ENCODE measurements around the gene PPARA. TPM values are rescaled to one million over a fixed set of nuclear protein-coding genes. Genes with fewer than 3 reads are reported as not detected.

Gene PPARA
- total RNA-seq, 1 donor from 2014 or later: 14.8 TPM

GRCh38 chr22:46269564-46269963, 119.2 kb downstream of the PPARA start:
- intact Hi-C loops (cut with micrococcal nuclease): no loop called here

- intact Hi-C loops (cut with micrococcal nuclease): no loop called here
Measured at GRCh38 chr22:46272196-46272595, 121.9 kb downstream of the PPARA start.

GRCh38 chr22:46272762-46273431, 122.6 kb downstream of the PPARA start:
- intact Hi-C loops (cut with micrococcal nuclease): no loop called here

- intact Hi-C loops (cut with micrococcal nuclease): no loop called here
Measured at GRCh38 chr22:46273432-46274148, 123.3 kb downstream of the PPARA start.

- intact Hi-C loops (cut with micrococcal nuclease): no loop called here
Measured at GRCh38 chr22:46274381-46274780, 124.1 kb downstream of the PPARA start.

- intact Hi-C loops (cut with micrococcal nuclease): no loop called here
Measured at GRCh38 chr22:46275455-46276122, 125.3 kb downstream of the PPARA start.

- intact Hi-C loops (cut with micrococcal nuclease): no loop called here
Measured at GRCh38 chr22:46276563-46276962, 126.2 kb downstream of the PPARA start.

GRCh38 chr22:46278656-46279645, 128.6 kb downstream of the PPARA start:
- intact Hi-C loops (cut with micrococcal nuclease): no loop called here

- intact Hi-C loops (cut with micrococcal nuclease): no loop called here
Measured at GRCh38 chr22:46280063-46280817, 129.9 kb downstream of the PPARA start.

- intact Hi-C loops (cut with micrococcal nuclease): no loop called here
Measured at GRCh38 chr22:46280999-46281623, 130.8 kb downstream of the PPARA start.

- intact Hi-C loops (cut with micrococcal nuclease): no loop called here
Measured at GRCh38 chr22:46281866-46282678, 131.7 kb downstream of the PPARA start.

- intact Hi-C loops (cut with micrococcal nuclease): no loop called here
Measured at GRCh38 chr22:46286006-46286405, 135.7 kb downstream of the PPARA start.

GRCh38 chr22:46286941-46287872, 136.9 kb downstream of the PPARA start:
- intact Hi-C loops (cut with micrococcal nuclease): no loop called here

- intact Hi-C loops (cut with micrococcal nuclease): no loop called here
Measured at GRCh38 chr22:46287873-46288751, 137.8 kb downstream of the PPARA start.

- intact Hi-C loops (cut with micrococcal nuclease): no loop called here
Measured at GRCh38 chr22:46288846-46289243, 138.5 kb downstream of the PPARA start.

GRCh38 chr22:46289244-46289891, 139.0 kb downstream of the PPARA start:
- intact Hi-C loops (cut with micrococcal nuclease): no loop called here

All from T-helper 1 cell treated with Interleukin-12 subunit alpha and Interleukin-12 subunit beta and Interleukin-4 antibody, amounts not matched to agents 30 ng/mL and 1 ng/mL, for 36 hours (primary cell).